ENCODE measurements around the gene SPAG7. TPM values are rescaled to one million over a fixed set of nuclear protein-coding genes. Genes with fewer than 3 reads are reported as not detected.

Gene SPAG7
- total RNA-seq, 1 experiment from 2014 or later: 49.9 TPM

- Histone ChIP-seq H2AFZ (ENCODE audit: low read depth, low read length, poor library complexity, severe bottlenecking) (no peak overlapping the region), H3K79me2 (ENCODE audit: insufficient read depth, low read length) (no peaks in the 10 kb centered on the region), H3K27ac (ENCODE audit: low read depth, low read length) (no peak overlapping the region), H3K27me3 (ENCODE audit: insufficient read depth, low read length) (no peaks in the 10 kb centered on the region), H3K9ac (ENCODE audit: low read length) (no peak overlapping the region), H3K9me3 (ENCODE audit: control insufficient read depth in 1 of 2, insufficient read depth in 1 of 2, low read depth in 1 of 2, low read length in 2 of 2) (no peaks in the 10 kb centered on the region), H3K4me2 (ENCODE audit: low read length) (no peak overlapping the region), H4K20me1 (ENCODE audit: insufficient read depth) (no peaks in the 10 kb centered on the region), H3K36me3 (ENCODE audit: control insufficient read depth in 1 of 2, insufficient read depth in 2 of 2, low read length in 2 of 2) (no peaks in the 10 kb centered on the region), H3K4me1 (ENCODE audit: control insufficient read depth in 1 of 2, insufficient read depth in 2 of 2, low read length in 2 of 2) (peaks cover 5 to 14% of the 10 kb centered on the region in 2 experiments), H3K4me3 (replicated peaks in 1 of 2; ENCODE audit: low read depth in 1 of 2, low read length in 2 of 2) (no peak overlapping the region), H3K9me2 (ENCODE audit: insufficient read depth) (no peaks in the 10 kb centered on the region)
- ChIA-PET POLR2A (no interaction called here), CTCF (interaction anchor here (3.3 kb wide), 1 partner anchor 10 kb away, joined by 12 read pairs; the partner anchor contains the start of gene CHRNE), RAD21 (ENCODE audit: low non-redundant PET in 1 of 2, low total read pairs in 2 of 2, uncharacterized antibody in 2 of 2, unreplicated experiment in 2 of 2) (no interaction called here)
- ATAC-seq (no peak), DNase-seq (ENCODE audit: low read depth, low spot score) (no peak)
- intact Hi-C loops (cut with micrococcal nuclease): no loop called here
- BruUV-seq (replicated peaks): no TSS peak
- TF ChIP-seq EZH2 (IDR thresholded peaks at IDR 0.05) (no peak), CEBPB (IDR thresholded peaks at IDR 0.05; ENCODE audit: low read depth) (no peak), POLR2AphosphoS5 (IDR thresholded peaks at IDR 0.05; ENCODE audit: low read depth, low read length) (no peak), EGR1 (IDR thresholded peaks at IDR 0.05; ENCODE audit: low read depth) (no peak), SIN3A (IDR thresholded peaks at IDR 0.05; ENCODE audit: low read depth) (no peak), CTCF (IDR thresholded peaks at IDR 0.05 in 2 of 3, conservative IDR thresholded peaks at IDR 0.05 in 1 of 3; ENCODE audit: borderline replicate concordance in 1 of 3, insufficient read depth in 1 of 3, low read depth in 2 of 3, low read length in 2 of 3) (no peak), ZBTB33 (IDR thresholded peaks at IDR 0.05; ENCODE audit: extremely low read depth, insufficient replicate concordance, low read length) (no peak), MAX (IDR thresholded peaks at IDR 0.05) (no peak), ZNF274 (IDR thresholded peaks at IDR 0.05; ENCODE audit: low read depth, low read length) (no peak), TCF7L2 (IDR thresholded peaks at IDR 0.05; ENCODE audit: borderline replicate concordance, extremely low read depth, insufficient read depth, insufficient read length) (no peak), ELF1 (IDR thresholded peaks at IDR 0.05; ENCODE audit: borderline replicate concordance, low read depth) (no peak), RAD21 (IDR thresholded peaks at IDR 0.05; ENCODE audit: low read depth) (no peak), ZFX (IDR thresholded peaks at IDR 0.05) (no peak)
Observed at GRCh38 chr17:4913994-4914393, 53.6 kb downstream of the SPAG7 start.

Small RNA genes within 50 kb of the gene (microRNA-seq; reads per million reads assigned to microRNA genes)
- not detected for gene MIR6864 (ENCODE audit: borderline number of aligned reads)
- gene MIR6865 (ENCODE audit: borderline number of aligned reads): not detected

Other genes starting within 250 kb of the SPAG7 start
- 13.7 TPM for gene MED11, start 236.4 kb downstream of the SPAG7 start, total RNA-seq (2021; ENCODE audit: unreplicated experiment)
- gene ZMYND15, start 228.0 kb downstream of the SPAG7 start, total RNA-seq (2021; ENCODE audit: unreplicated experiment): 2.8 TPM
- 44.8 TPM for gene CXCL16, start 227.9 kb downstream of the SPAG7 start, total RNA-seq (2021; ENCODE audit: unreplicated experiment)
- gene TM4SF5, start 195.9 kb downstream of the SPAG7 start, total RNA-seq (2021; ENCODE audit: unreplicated experiment): not detected
- 0.76 TPM for gene VMO1, start 181.5 kb downstream of the SPAG7 start, total RNA-seq (2021; ENCODE audit: unreplicated experiment)
- gene GLTPD2, start 178.9 kb downstream of the SPAG7 start, total RNA-seq (2021; ENCODE audit: unreplicated experiment): not detected
- 221 TPM for gene PSMB6, start 171.7 kb downstream of the SPAG7 start, total RNA-seq (2021; ENCODE audit: unreplicated experiment)
- 47.7 TPM for gene PLD2, start 160.7 kb downstream of the SPAG7 start, total RNA-seq (2021; ENCODE audit: unreplicated experiment)
- gene MINK1, start 134.5 kb downstream of the SPAG7 start, total RNA-seq (2021; ENCODE audit: unreplicated experiment): 85.2 TPM
- gene C17orf107, start 68.3 kb downstream of the SPAG7 start, total RNA-seq (2021; ENCODE audit: unreplicated experiment): 1.7 TPM
- 0.30 TPM for gene CHRNE, start 64.7 kb downstream of the SPAG7 start, total RNA-seq (2021; ENCODE audit: unreplicated experiment)
- not detected for gene GP1BA, start 35.5 kb downstream of the SPAG7 start, total RNA-seq (2021; ENCODE audit: unreplicated experiment)
- 75.1 TPM for gene SLC25A11, start 27.8 kb downstream of the SPAG7 start, total RNA-seq (2021; ENCODE audit: unreplicated experiment)
- 105 TPM for gene RNF167, start 27.5 kb downstream of the SPAG7 start, total RNA-seq (2021; ENCODE audit: unreplicated experiment)
- 1,213 TPM for gene PFN1, start 19.3 kb downstream of the SPAG7 start, total RNA-seq (2021; ENCODE audit: unreplicated experiment)
- 24.6 TPM for gene ENO3, start 16.7 kb downstream of the SPAG7 start, total RNA-seq (2021; ENCODE audit: unreplicated experiment)
- gene CAMTA2, start 19.9 kb upstream of the SPAG7 start, total RNA-seq (2021; ENCODE audit: unreplicated experiment): 37.8 TPM
- 0.74 TPM for gene INCA1, start 29.7 kb upstream of the SPAG7 start, total RNA-seq (2021; ENCODE audit: unreplicated experiment)
- 121 TPM for gene KIF1C, start 30.1 kb upstream of the SPAG7 start, total RNA-seq (2021; ENCODE audit: unreplicated experiment)
- not detected for gene SLC52A1, start 67.6 kb upstream of the SPAG7 start, total RNA-seq (2021; ENCODE audit: unreplicated experiment)
- gene ZFP3, start 110.7 kb upstream of the SPAG7 start, total RNA-seq (2021; ENCODE audit: unreplicated experiment): 0.05 TPM
- gene ZNF232, start 144.1 kb upstream of the SPAG7 start, total RNA-seq (2021; ENCODE audit: unreplicated experiment): 11.1 TPM
- 0.10 TPM for gene USP6, start 148.2 kb upstream of the SPAG7 start, total RNA-seq (2021; ENCODE audit: unreplicated experiment)
- gene ZNF594, start 224.1 kb upstream of the SPAG7 start, total RNA-seq (2021; ENCODE audit: unreplicated experiment): 8.3 TPM

Measured in HCT116 (cell line).